Neuronal stem cell (in vitro differentiated cells): ENCODE data around the gene GMPR.

Experiments
- DNase-seq: peaks from one replicate; pipeline ENCODE4 v3.0.0-alpha.2; 2013; ENCODE audit warnings: low spot score
- H2AFZ ChIP-seq: one replicate; pipeline ENCODE4 v1.6.1; 2013; ENCODE audit warnings: mild to moderate bottlenecking, low read length, inconsistent platforms
- H2AK5ac ChIP-seq: 2 replicates; pipeline ENCODE4 v1.6.1; 2013; ENCODE audit warnings: low read depth, mild to moderate bottlenecking, inconsistent platforms, low read length, moderate library complexity, mixed read lengths
- H2BK120ac ChIP-seq: 2 replicates; pipeline ENCODE4 v1.6.1; 2013; ENCODE audit warnings: low read depth, mild to moderate bottlenecking, inconsistent platforms, low read length, moderate library complexity, mixed read lengths
- H2BK12ac ChIP-seq: one replicate; pipeline ENCODE4 v1.6.1; 2013; ENCODE audit warnings: low read length, inconsistent platforms
- H2BK15ac ChIP-seq: 2 replicates; pipeline ENCODE4 v1.6.1; 2013; ENCODE audit warnings: mild to moderate bottlenecking, low read length, inconsistent platforms, mixed read lengths
- H2BK5ac ChIP-seq: one replicate; pipeline ENCODE4 v1.6.1; 2013; ENCODE audit warnings: inconsistent platforms, mild to moderate bottlenecking, low read length, moderate library complexity
- H3K14ac ChIP-seq: one replicate; pipeline ENCODE4 v1.6.1; 2013; ENCODE audit warnings: low read length, inconsistent platforms
- H3K18ac ChIP-seq: 2 replicates; pipeline ENCODE4 v1.6.1; 2013; ENCODE audit warnings: low read length, inconsistent platforms
- H3K23ac ChIP-seq: 2 replicates; pipeline ENCODE4 v1.6.1; 2013; ENCODE audit warnings: low read depth, mild to moderate bottlenecking, mixed read lengths, low read length, inconsistent platforms; ENCODE audit not compliant: poor library complexity
- H3K27ac ChIP-seq: replicated peaks from 3 replicates; pipeline ENCODE4 v1.5.1; 2013; ENCODE audit warnings: low read length, inconsistent platforms
- H3K27me3 ChIP-seq, 3 experiments: 2 replicates each; pipeline ENCODE4 v1.6.1; 2013; ENCODE audit warnings: low read length in 3 of 3, mild to moderate bottlenecking in 2 of 3, inconsistent platforms in 1 of 3, low read depth in 1 of 3, mixed read lengths in 1 of 3, moderate library complexity in 1 of 3; ENCODE audit not compliant: control insufficient read depth in 3 of 3, insufficient read depth in 3 of 3
- H3K36me3 ChIP-seq, 2 donors: replicated peaks in 1 of 2; 2 replicates each; pipeline ENCODE4 v1.6.1; 2013; ENCODE audit warnings: low read length in 2 of 2; ENCODE audit not compliant: control insufficient read depth in 2 of 2, insufficient read depth in 2 of 2
- H3K4ac ChIP-seq: 2 replicates; pipeline ENCODE4 v1.6.1; 2013; ENCODE audit warnings: inconsistent platforms, mild to moderate bottlenecking, low read length, moderate library complexity
- H3K4me1 ChIP-seq, 2 donors: 1 replicate in 1 of 2; 2 replicates in 1 of 2; pipeline ENCODE4 v1.6.1; 2013; ENCODE audit warnings: low read length in 2 of 2, low read depth in 1 of 2; ENCODE audit not compliant: control insufficient read depth in 2 of 2, insufficient read depth in 1 of 2
- H3K4me2 ChIP-seq: one replicate; pipeline ENCODE4 v1.6.1; 2013; ENCODE audit warnings: mild to moderate bottlenecking, low read length, inconsistent platforms; ENCODE audit not compliant: insufficient read depth, poor library complexity, severe bottlenecking
- H3K4me3 ChIP-seq, 2 donors: 2 replicates each; pipeline ENCODE4 v1.5.1; 2013; ENCODE audit warnings: low read length in 2 of 2, mild to moderate bottlenecking in 2 of 2, inconsistent platforms in 1 of 2, moderate library complexity in 1 of 2
- H3K79me1 ChIP-seq: one replicate; pipeline ENCODE4 v1.6.1; 2013; ENCODE audit warnings: low read depth, mild to moderate bottlenecking, inconsistent platforms, low read length, moderate library complexity
- H3K9ac ChIP-seq: one replicate; pipeline ENCODE4 v1.6.1; 2013; ENCODE audit warnings: mild to moderate bottlenecking, low read depth, low read length, inconsistent platforms; ENCODE audit not compliant: poor library complexity
- H3K9me3 ChIP-seq, 2 donors: replicated peaks in 1 of 2; 2 replicates each; pipeline versions ENCODE3 to v1.6.1; 2013; ENCODE audit warnings: low read length in 2 of 2, mild to moderate bottlenecking in 2 of 2, inconsistent platforms in 1 of 2, low read depth in 1 of 2, mixed read lengths in 1 of 2, moderate library complexity in 1 of 2; ENCODE audit not compliant: control insufficient read depth in 2 of 2, insufficient read depth in 1 of 2
- H4K8ac ChIP-seq: one replicate; pipeline ENCODE4 v1.6.1; 2013; ENCODE audit warnings: low read depth, mild to moderate bottlenecking, inconsistent platforms, low read length, moderate library complexity
- H4K91ac ChIP-seq: one replicate; pipeline ENCODE4 v1.6.1; 2013; ENCODE audit warnings: low read length, low read depth, mild to moderate bottlenecking, inconsistent platforms; ENCODE audit not compliant: poor library complexity
- WGBS, 2 donors: extraction: QIAGEN DNeasy Blood & Tissue Kit; methylation state at CpG; one replicate each; pipeline ENCODE4 v1.1.7; 2013; ENCODE audit warnings: missing lambda C conversion rate in 2 of 2, mixed read lengths in 1 of 2; ENCODE audit not compliant: insufficient read length in 2 of 2, insufficient replicate concordance in 1 of 2; ENCODE audit errors: extremely low coverage in 2 of 2; 5-methylcytosine and 5-hydroxymethylcytosine counted together

GMPR gene

DNA sequence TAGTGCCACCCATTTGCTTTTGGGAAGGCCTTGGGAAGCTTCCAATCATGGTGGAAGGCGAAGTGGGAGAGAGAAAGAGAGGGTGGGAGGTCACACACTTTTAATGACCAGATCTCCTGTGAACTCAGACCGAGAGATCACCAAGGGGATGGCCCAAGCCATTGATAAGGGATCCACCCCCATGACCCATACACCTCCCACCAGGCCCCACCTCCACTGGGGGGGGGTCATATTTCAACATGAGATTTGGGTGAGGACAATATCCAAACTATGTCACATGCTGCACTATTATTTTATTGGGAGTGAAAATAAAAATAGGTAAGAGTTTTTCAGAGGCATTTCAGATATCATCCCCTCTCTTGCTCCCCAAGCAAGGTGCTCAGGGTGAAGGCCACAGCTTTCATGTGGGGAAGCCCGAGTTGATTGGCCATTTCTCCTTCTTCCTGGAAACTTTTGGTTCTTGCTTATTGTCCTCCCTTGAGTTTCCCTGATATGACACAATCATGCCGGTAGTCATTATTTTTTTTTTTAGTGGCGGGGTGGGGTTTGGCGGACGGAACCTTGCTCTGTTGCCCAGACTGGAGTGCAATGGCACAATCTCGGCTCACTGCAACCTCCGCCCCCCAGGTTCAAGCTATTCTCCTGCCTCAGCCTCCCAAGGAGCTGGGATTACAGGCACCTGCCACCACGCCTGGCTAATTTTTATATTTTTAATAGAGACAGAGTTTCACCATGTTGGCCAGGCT lies 15.2 kb downstream of the GMPR start:
- Histone ChIP-seq H3K27ac (no peak overlapping the region), H2BK120ac (no peak overlapping the region), H3K4me1 (peaks cover under 1 to 7% of the 10 kb centered on the region in 2 donors), H3K79me1 (no peaks in the 10 kb centered on the region), H3K4me3 (no peak overlapping the region), H3K14ac (no peak overlapping the region), H3K18ac (no peak overlapping the region), H2AFZ (no peak overlapping the region), H2BK5ac (no peak overlapping the region), H3K36me3 (no peaks in the 10 kb centered on the region), H2AK5ac (no peak overlapping the region), H3K23ac (no peak overlapping the region), H4K91ac (no peak overlapping the region), H3K9me3 (peaks cover 0 to 1% of the 10 kb centered on the region in 2 donors), H2BK15ac (no peak overlapping the region), H3K4ac (no peak overlapping the region), H4K8ac (no peak overlapping the region), H3K27me3 (peaks cover 0 to 6% (median 0%) of the 10 kb centered on the region in 3 experiments), H3K9ac (no peak overlapping the region), H3K4me2 (no peak overlapping the region), H2BK12ac (no peak overlapping the region)
- DNase-seq = no peak
- WGBS, 2 donors = no CpG with 5 or more reads among the region's 10 CpGs

- H3K27ac ChIP-seq = no peak overlapping the region
- H3K4me3 ChIP-seq = no peak overlapping the region
- H2AK5ac ChIP-seq = no peak overlapping the region
- H3K36me3 ChIP-seq = no peaks in the 10 kb centered on the region
- no peak overlapping the region for H2BK5ac ChIP-seq
- H3K14ac ChIP-seq = no peak overlapping the region
- peaks cover 0 to 6% (median 0%) of the 10 kb centered on the region in 3 experiments for H3K27me3 ChIP-seq
- WGBS, 2 donors = no CpG with 5 or more reads among the region's 9 CpGs
- no peak overlapping the region for H2BK12ac ChIP-seq
- H3K9me3 ChIP-seq = peaks cover 0 to 1% of the 10 kb centered on the region in 2 donors
- no peak overlapping the region for H4K8ac ChIP-seq
- no peak overlapping the region for H2AFZ ChIP-seq
- H3K23ac ChIP-seq = no peak overlapping the region
- H3K18ac ChIP-seq = no peak overlapping the region
- no peak overlapping the region for H3K4me2 ChIP-seq
- H3K9ac ChIP-seq = no peak overlapping the region
- no peak overlapping the region for H3K4ac ChIP-seq
- no peaks in the 10 kb centered on the region for H3K79me1 ChIP-seq
- no peak overlapping the region for H4K91ac ChIP-seq
- H2BK120ac ChIP-seq = no peak overlapping the region
- H2BK15ac ChIP-seq = no peak overlapping the region
- no peak for DNase-seq
- H3K4me1 ChIP-seq = peaks cover 2 to 10% of the 10 kb centered on the region in 2 donors
These were observed 16.1 kb downstream of the GMPR start for GRCh38 chr6:16254535-16254934.

DNA sequence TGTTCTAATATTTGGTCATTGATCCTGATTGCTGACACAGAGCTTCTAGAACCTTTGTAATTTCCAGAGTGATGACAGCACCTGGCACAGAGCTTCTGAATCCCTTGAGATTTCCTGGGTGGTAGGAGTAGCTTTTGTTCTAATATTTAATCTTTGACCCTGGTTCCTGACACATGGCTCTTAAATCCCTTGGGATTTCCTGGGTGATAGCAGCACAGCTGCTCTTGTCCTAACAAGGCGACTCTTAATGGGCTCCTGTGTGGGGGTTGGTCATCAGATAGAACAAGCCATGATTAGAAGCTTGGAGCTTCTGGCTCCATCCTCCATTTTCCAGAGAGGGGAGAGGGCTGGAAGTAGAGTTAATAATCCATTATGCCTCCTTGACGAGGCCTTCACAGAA lies 18.4 kb downstream of the GMPR start:
- H3K4me1 ChIP-seq = peaks cover 2 to 5% of the 10 kb centered on the region in 2 donors
- no peaks in the 10 kb centered on the region for H3K27me3 ChIP-seq
- no peaks in the 10 kb centered on the region for H3K79me1 ChIP-seq
- no peak overlapping the region for H3K4ac ChIP-seq
- no peak overlapping the region for H3K18ac ChIP-seq
- WGBS, 2 donors = no CpG with 5 or more reads among the region's 2 CpGs
- H3K4me2 ChIP-seq = no peak overlapping the region
- H3K4me3 ChIP-seq = no peak overlapping the region
- no peak overlapping the region for H2BK120ac ChIP-seq
- H2BK15ac ChIP-seq = no peak overlapping the region
- no peak overlapping the region for H3K9ac ChIP-seq
- DNase-seq = no peak
- H3K23ac ChIP-seq = no peak overlapping the region
- no peak overlapping the region for H2AFZ ChIP-seq
- H3K14ac ChIP-seq = no peak overlapping the region
- no peaks in the 10 kb centered on the region for H3K36me3 ChIP-seq
- H4K91ac ChIP-seq = no peak overlapping the region
- H2BK12ac ChIP-seq = no peak overlapping the region
- H4K8ac ChIP-seq = no peak overlapping the region
- peaks cover 0 to 1% of the 10 kb centered on the region in 2 donors for H3K9me3 ChIP-seq
- no peak overlapping the region for H2AK5ac ChIP-seq
- no peak overlapping the region for H2BK5ac ChIP-seq
- H3K27ac ChIP-seq = no peak overlapping the region

DNA sequence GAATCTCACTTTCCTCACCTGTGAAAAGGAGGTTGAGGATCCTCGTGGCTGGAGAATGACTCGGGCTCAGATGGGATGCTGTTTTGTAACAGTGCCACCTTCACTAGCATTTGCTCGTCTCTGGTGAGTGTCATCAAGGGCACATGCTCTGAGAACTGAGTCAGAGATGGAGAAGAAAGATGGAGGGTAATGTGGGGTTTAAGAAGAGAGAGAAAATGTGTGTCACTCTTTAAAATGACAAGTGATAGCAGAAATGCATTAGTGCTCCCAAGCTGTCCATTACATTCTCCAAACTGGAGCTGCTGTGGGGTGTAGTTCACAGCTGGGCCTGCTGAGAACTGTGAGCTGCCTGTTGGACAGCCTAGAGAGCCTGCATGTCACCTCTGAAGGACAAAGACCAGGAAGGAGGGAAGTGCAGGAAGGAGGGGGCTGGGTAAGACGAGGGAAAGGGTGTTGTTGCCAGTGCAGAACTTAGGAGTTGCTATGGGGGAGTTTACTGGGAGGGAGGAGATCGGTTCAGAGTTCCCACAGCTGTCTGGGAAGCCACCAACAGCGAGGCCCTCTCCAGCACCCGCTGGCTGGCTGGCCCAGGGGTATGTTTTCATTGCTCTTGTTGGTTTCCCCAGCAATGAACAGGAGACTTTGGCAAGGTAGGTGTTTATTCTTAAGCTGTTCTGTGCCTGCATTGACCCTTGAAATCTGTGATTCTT lies 19.8 kb downstream of the GMPR start:
- Histone ChIP-seq H3K4ac (no peak overlapping the region), H3K4me3 (no peak overlapping the region), H3K23ac (no peak overlapping the region), H3K4me2 (no peak overlapping the region), H3K27ac (no peak overlapping the region), H2AK5ac (no peak overlapping the region), H2BK15ac (no peak overlapping the region), H3K36me3 (no peaks in the 10 kb centered on the region), H3K14ac (no peak overlapping the region), H4K91ac (no peak overlapping the region), H2BK12ac (no peak overlapping the region), H3K9me3 (peaks cover 0 to 1% of the 10 kb centered on the region in 2 donors), H2BK120ac (no peak overlapping the region), H3K27me3 (no peaks in the 10 kb centered on the region), H3K18ac (peak overlapping the region; percentile 8), H2AFZ (peak overlapping the region; percentile 77), H4K8ac (no peak overlapping the region), H3K9ac (no peak overlapping the region), H3K79me1 (no peaks in the 10 kb centered on the region), H3K4me1 (peaks cover 2 to 5% of the 10 kb centered on the region in 2 donors), H2BK5ac (no peak overlapping the region)
- WGBS, 2 donors = no CpG with 5 or more reads among the region's 7 CpGs
- DNase-seq = no peak
